HepG2 (cell line): ENCODE measurements around the gene UST. TPM values are rescaled to one million over a fixed set of nuclear protein-coding genes. Genes with fewer than 3 reads are reported as not detected.
"Not testable (repeated sequence)": the region's sequence is repeated elsewhere in the genome, so short reads cannot be mapped to it uniquely, and the experiment has no call there.

Experiments used
- ATAC-seq: fragments of 200-7000 bp; cut with Tn5 transposase; 3 replicates; pipeline ENCODE4 v1.9.1; 2020; ENCODE audit warnings: mild to moderate bottlenecking, moderate library complexity
- BruUV-seq: library from RNA; stranded (reverse); fragments of 400-500 nt; replicated peaks from 2 replicates; lab custom pipeline; 2021; lab: Mats Ljungman, UMichigan
- CTCF ChIA-PET: fragments of 300-600 bp; formaldehyde crosslinking; extraction: SDS; loops from one replicate; lab custom pipeline; 2021; ENCODE audit warnings: low total read pairs, inconsistent platforms, low intra/inter-chr PET ratio; lab: Yijun Ruan, JAX
- POLR2A ChIA-PET: fragments of 350-600 bp; sonication (Branson Sonifier 250); formaldehyde crosslinking; loops from one replicate; lab custom pipeline; 2020; ENCODE audit warnings: antibody characterized with exemption, inconsistent platforms; lab: Yijun Ruan, JAX
- DNase-seq: peaks from one replicate; pipeline ENCODE4 v3.0.0-alpha.2; 2015; ENCODE audit warnings: low spot score
- FAIRE-seq: peaks from 3 replicates; lab custom pipeline; 2011; peaks lifted over from hg19 to GRCh38; lab: Jason Lieb, UNC
- H2AFZ ChIP-seq: one replicate; pipeline ENCODE4 v1.6.1; 2011; ENCODE audit warnings: low read length, inconsistent platforms
- H3K27ac ChIP-seq: fragments of 300-600 bp; 3 replicates; pipeline ENCODE4 v1.8.0; 2011; ENCODE audit warnings: mixed run types, mild to moderate bottlenecking, mixed read lengths, low read length, inconsistent platforms; ENCODE audit not compliant: insufficient read depth; ENCODE audit errors: extremely low read length
- H3K27me3 ChIP-seq, 2 experiments: fragments of 200-600 bp in 1 of 2; 2 replicates in 1 of 2; 3 replicates in 1 of 2; pipeline versions ENCODE4 v1.6.0 to v1.8.0; 2011; ENCODE audit warnings: low read length in 2 of 2, mild to moderate bottlenecking in 2 of 2, moderate library complexity in 2 of 2, inconsistent platforms in 1 of 2; ENCODE audit not compliant: insufficient read depth in 2 of 2, control insufficient read depth in 1 of 2
- H3K36me3 ChIP-seq, 2 experiments: fragments of 200-600 bp in 1 of 2; replicated peaks in 1 of 2; 2 replicates in 1 of 2; 3 replicates in 1 of 2; pipeline versions ENCODE4 v1.5.1 to v1.8.0; 2011; ENCODE audit warnings: low read length in 2 of 2, inconsistent platforms in 1 of 2; ENCODE audit not compliant: insufficient read depth in 2 of 2, control insufficient read depth in 1 of 2
- H3K4me1 ChIP-seq: 2 replicates; pipeline ENCODE4 v1.5.1; 2012; ENCODE audit warnings: low read length, inconsistent platforms; ENCODE audit not compliant: insufficient read depth
- H3K4me2 ChIP-seq: 2 replicates; pipeline ENCODE4 v1.6.0; 2011; ENCODE audit warnings: low read depth, low read length, inconsistent platforms
- H3K4me3 ChIP-seq, 3 experiments: fragments of 200-600 bp in 1 of 3; sonication (generic), shearing (Covaris generic) in 1 of 3; replicated peaks in 1 of 3; 2 replicates each; pipeline ENCODE4 v1.5.1; 2011 to 2016; ENCODE audit warnings: low read length in 3 of 3, inconsistent platforms in 2 of 3, low read depth in 2 of 3, mild to moderate bottlenecking in 2 of 3, control low read depth in 1 of 3, mixed read lengths in 1 of 3; ENCODE audit not compliant: insufficient read depth in 1 of 3
- H3K79me2 ChIP-seq: one replicate; pipeline ENCODE4 v1.6.1; 2011; ENCODE audit warnings: low read length, inconsistent platforms; ENCODE audit not compliant: insufficient read depth
- H3K9ac ChIP-seq: 2 replicates; pipeline ENCODE4 v1.6.0; 2011; ENCODE audit warnings: mild to moderate bottlenecking, low read depth, low read length, inconsistent platforms; ENCODE audit not compliant: insufficient read depth
- H3K9me3 ChIP-seq: 2 replicates; pipeline ENCODE4 v1.5.1; 2012; ENCODE audit warnings: mild to moderate bottlenecking, low read length
- H4K20me1 ChIP-seq: 2 replicates; pipeline ENCODE4 v1.6.0; 2011; ENCODE audit warnings: inconsistent platforms, mild to moderate bottlenecking, low read length, moderate library complexity; ENCODE audit not compliant: insufficient read depth
- AGO2 ChIP-seq: fragments of 200-400 bp; formaldehyde crosslinking; optimal IDR thresholded peaks from 2 replicates; pipeline ENCODE3; 2017; ENCODE audit warnings: mild to moderate bottlenecking, low read depth, low read length, moderate library complexity
- GATA4 ChIP-seq: sonication (generic); IDR thresholded peaks from 2 replicates; pipeline ENCODE4 v1.6.1; 2016; ENCODE audit warnings: antibody characterized with exemption, low read depth, borderline replicate concordance
- JDP2 ChIP-seq: sonication (generic); formaldehyde crosslinking; IDR thresholded peaks from 2 replicates; pipeline ENCODE4 v1.8.1; 2022; ENCODE audit warnings: missing genetic modification reagents, borderline replicate concordance
- MAFF ChIP-seq: IDR thresholded peaks from 2 replicates; pipeline ENCODE4 v1.6.1; 2011; ENCODE audit warnings: low read depth, low read length, improper control_type of control experiment
- MAFK ChIP-seq, 2 experiments: IDR thresholded peaks in 1 of 2; conservative IDR thresholded peaks in 1 of 2; 2 replicates each; pipeline ENCODE4 v1.6.1; 2011; ENCODE audit warnings: improper control_type of control experiment in 2 of 2, low read length in 2 of 2
- MED1 ChIP-seq: sonication (generic); formaldehyde crosslinking; IDR thresholded peaks from 2 replicates; pipeline ENCODE4 v1.4.0; 2020; ENCODE audit warnings: missing genetic modification reagents
- NFKB2 ChIP-seq: sonication (generic); formaldehyde crosslinking; IDR thresholded peaks from 2 replicates; pipeline ENCODE4 v1.4.0; 2020; ENCODE audit warnings: missing genetic modification reagents, borderline replicate concordance
- POLR2A ChIP-seq, 2 experiments: IDR thresholded peaks; 2 replicates each; pipeline ENCODE4 v1.6.1; 2011; ENCODE audit warnings: low read depth in 2 of 2, low read length in 2 of 2, mild to moderate bottlenecking in 1 of 2, moderate library complexity in 1 of 2; ENCODE audit not compliant: insufficient read depth in 1 of 2
- SIX4 ChIP-seq: sonication (generic); formaldehyde crosslinking; IDR thresholded peaks from 2 replicates; pipeline ENCODE4 v1.4.0; 2020; ENCODE audit warnings: missing genetic modification reagents
- TMF1 ChIP-seq: sonication (generic); formaldehyde crosslinking; IDR thresholded peaks from 2 replicates; pipeline ENCODE4 v1.8.1; 2022; ENCODE audit warnings: low read depth, missing genetic modification reagents
- WIZ ChIP-seq: sonication (generic); formaldehyde crosslinking; IDR thresholded peaks from 2 replicates; pipeline ENCODE4 v1.5.1; 2020; ENCODE audit warnings: mild to moderate bottlenecking, missing genetic modification reagents
- XRCC5 ChIP-seq: fragments of 200-400 bp; formaldehyde crosslinking; optimal IDR thresholded peaks from 2 replicates; pipeline ENCODE3; 2017; ENCODE audit warnings: mild to moderate bottlenecking, low read length
- ZKSCAN1 ChIP-seq: fragments of 150-350 bp; IDR thresholded peaks from 2 replicates; pipeline ENCODE4 v1.6.1; 2014; ENCODE audit warnings: low read length
- ZMAT3 ChIP-seq: sonication (generic); formaldehyde crosslinking; conservative IDR thresholded peaks from 2 replicates; pipeline ENCODE4 v1.7.0; 2021; ENCODE audit warnings: missing genetic modification reagents
- ZNF121 ChIP-seq: sonication (generic); formaldehyde crosslinking; IDR thresholded peaks from 2 replicates; pipeline ENCODE4 v1.5.0; 2020; ENCODE audit warnings: mild to moderate bottlenecking, missing genetic modification reagents
- ZNF615 ChIP-seq: sonication (generic); formaldehyde crosslinking; IDR thresholded peaks from 2 replicates; pipeline ENCODE4 v1.5.0; 2020; ENCODE audit warnings: mild to moderate bottlenecking, missing genetic modification reagents, borderline replicate concordance
- ZNF672 ChIP-seq: sonication (generic); formaldehyde crosslinking; IDR thresholded peaks from 2 replicates; pipeline ENCODE4 v1.8.1; 2022; ENCODE audit warnings: missing genetic modification reagents
- WGBS: methylation state at CpG from one replicate; pipeline ENCODE4 v1.1.6; 2017; ENCODE audit warnings: low lambda C conversion rate; 5-methylcytosine and 5-hydroxymethylcytosine counted together
- in situ Hi-C: cut with HindIII; loops from 2 replicates; pipeline ENCODE4 v1.10.0; 2017; ENCODE audit warnings: low pct_unique_long_range_greater_than_20kb; ENCODE audit not compliant: extremely low pct_ligation_motif_present
- intact Hi-C: fragments of 100-400 bp; cut with micrococcal nuclease; formaldehyde crosslinking; loops from one replicate; pipeline ENCODE4 v1.10.0; 2022; ENCODE audit not compliant: unreplicated experiment
- polyA plus RNA-seq, 8 experiments: library from polyadenylated mRNA; depleted of rRNA in 3 of 8; stranded (reverse) in 7 of 8; unstranded in 1 of 8; fragments of >200 nt; fragmentation: Illumina TruSeq in 4 of 8; extraction: Trizol in 4 of 8; gene quantifications; 2 replicates each; pipeline versions ENCODE4 v1.2.1 to v1.2.3, GENCODE V29; 2011 to 2016; ENCODE audit warnings: low read depth in 4 of 8, missing spikeins in 1 of 8, mixed read lengths in 1 of 8; ENCODE audit not compliant: insufficient read depth in 1 of 8
- total RNA-seq, 5 experiments: library from RNA; depleted of rRNA; stranded (reverse); fragments of >200 nt; fragmentation: Illumina TruSeq; extraction: Trizol; gene quantifications; 2 replicates each; pipeline ENCODE4 v1.2.3, GENCODE V29; 2016; ENCODE audit warnings: low read depth in 1 of 5
- TF ChIP-seq, protein P1 (sequence below): sonication (generic); formaldehyde crosslinking; conservative IDR thresholded peaks from 2 replicates; pipeline ENCODE4 v1.4.0; 2020; ENCODE audit warnings: missing genetic modification reagents

The UST gene
- total and polyA plus RNA-seq, 2 of the 13 experiments (the other 11 are each of a cell fraction or from before 2014, with no cell fraction given), result 0.27 TPM; not detected in 1

DNA sequence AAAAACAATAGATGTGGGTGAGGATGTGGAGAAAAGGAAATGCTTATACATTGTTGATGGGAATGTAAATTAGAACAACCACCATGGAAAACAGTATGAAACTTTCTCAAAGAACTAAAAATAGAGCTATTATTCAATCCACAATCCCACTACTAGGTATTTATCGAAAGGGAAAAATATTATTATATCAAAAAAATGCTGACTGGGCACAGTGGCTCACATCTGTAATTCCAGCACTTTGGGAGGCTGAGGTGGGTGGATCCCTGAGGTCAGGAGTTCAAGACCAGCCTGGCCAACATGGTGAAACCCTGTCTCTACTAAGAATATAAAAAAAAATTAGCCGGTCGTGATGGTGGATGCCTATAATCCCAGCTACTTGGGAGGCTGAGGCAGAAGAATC is 357.1 kb downstream of the UST start:
- H3K4me1 ChIP-seq, CTCF ChIA-PET, H3K27me3 ChIP-seq, POLR2A ChIA-PET, H3K4me3 ChIP-seq, H4K20me1 ChIP-seq, H3K4me2 ChIP-seq, H3K9me3 ChIP-seq, H2AFZ ChIP-seq, H3K27ac ChIP-seq, ATAC-seq, in situ Hi-C loops, BruUV-seq, DNase-seq, H3K79me2 ChIP-seq, H3K36me3 ChIP-seq, intact Hi-C loops, H3K9ac ChIP-seq, FAIRE-seq: not testable (repeated sequence)
- TF ChIP-seq MAFF, result peak; percentile 81
- peak; percentile 74 to 87 for TF ChIP-seq MAFK (conservative IDR thresholded peaks at IDR 0.05 in 1 of 2, IDR thresholded peaks at IDR 0.05 in 1 of 2; ENCODE audit: low read length in 2 of 2)
- 63% methylated on average over 3 of the region's 3 CpGs for WGBS

DNA sequence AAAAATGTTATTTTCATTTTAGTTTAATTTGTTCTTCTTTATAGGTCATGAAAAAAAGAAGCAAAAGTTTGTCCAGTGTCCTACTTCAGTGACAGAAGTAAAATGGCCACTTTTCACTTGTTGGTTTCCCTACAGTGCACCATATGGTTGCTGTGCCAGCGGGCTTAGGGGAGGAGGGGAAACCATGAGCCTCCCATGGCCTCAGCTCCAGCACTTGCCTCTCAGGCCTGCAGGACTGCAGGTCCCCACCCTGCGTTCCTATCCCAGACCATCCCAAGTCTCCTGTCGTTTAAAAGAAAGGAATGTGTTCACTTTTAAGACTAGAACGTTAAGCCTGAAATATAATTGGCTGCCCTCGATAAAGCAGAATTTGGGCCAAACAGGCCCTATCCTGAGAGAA is 360.7 kb downstream of the UST start:
- Histone ChIP-seq H3K4me2 (no peak overlapping the region), H3K27me3 (peaks cover 0 to 4% of the 10 kb centered on the region in 2 experiments; a peak in 2 of 5 replicates), H3K9ac (no peak overlapping the region), H3K36me3 (no peaks in the 10 kb centered on the region), H3K9me3 (no peaks in the 10 kb centered on the region), H3K4me1 (no peaks in the 10 kb centered on the region), H4K20me1 (no peaks in the 10 kb centered on the region), H3K27ac (no peak overlapping the region), H2AFZ (no peak overlapping the region), H3K4me3 (no peak overlapping the region), H3K79me2 (no peaks in the 10 kb centered on the region)
- ChIA-PET POLR2A (no interaction called here), CTCF (no interaction called here)
- in situ Hi-C loops (no loop called here), intact Hi-C loops (no loop called here)
- ATAC-seq, result 0 out of 3 replicates have a peak, but pooled peaks have one; percentile 31
- BruUV-seq, result no TSS peak
- 41% methylated on average over 5 of the region's 5 CpGs for WGBS
- no peak for FAIRE-seq
- no peak for DNase-seq
- no peak for TF ChIP-seq MED1 (CRISPR knock-in tag)
- no peak for TF ChIP-seq NFKB2
- no peak for TF ChIP-seq ZKSCAN1
- TF ChIP-seq ZNF615 (CRISPR knock-in tag), result no peak
- TF ChIP-seq, protein P1, sequence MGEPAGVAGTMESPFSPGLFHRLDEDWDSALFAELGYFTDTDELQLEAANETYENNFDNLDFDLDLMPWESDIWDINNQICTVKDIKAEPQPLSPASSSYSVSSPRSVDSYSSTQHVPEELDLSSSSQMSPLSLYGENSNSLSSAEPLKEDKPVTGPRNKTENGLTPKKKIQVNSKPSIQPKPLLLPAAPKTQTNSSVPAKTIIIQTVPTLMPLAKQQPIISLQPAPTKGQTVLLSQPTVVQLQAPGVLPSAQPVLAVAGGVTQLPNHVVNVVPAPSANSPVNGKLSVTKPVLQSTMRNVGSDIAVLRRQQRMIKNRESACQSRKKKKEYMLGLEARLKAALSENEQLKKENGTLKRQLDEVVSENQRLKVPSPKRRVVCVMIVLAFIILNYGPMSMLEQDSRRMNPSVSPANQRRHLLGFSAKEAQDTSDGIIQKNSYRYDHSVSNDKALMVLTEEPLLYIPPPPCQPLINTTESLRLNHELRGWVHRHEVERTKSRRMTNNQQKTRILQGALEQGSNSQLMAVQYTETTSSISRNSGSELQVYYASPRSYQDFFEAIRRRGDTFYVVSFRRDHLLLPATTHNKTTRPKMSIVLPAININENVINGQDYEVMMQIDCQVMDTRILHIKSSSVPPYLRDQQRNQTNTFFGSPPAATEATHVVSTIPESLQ, result no peak
- TF ChIP-seq TMF1 (CRISPR knock-in tag), result no peak
- TF ChIP-seq XRCC5, result no peak
- no peak for TF ChIP-seq MAFF
- TF ChIP-seq GATA4, result no peak
- TF ChIP-seq AGO2, result no peak
- no peak for TF ChIP-seq SIX4
- no peak for TF ChIP-seq ZNF672 (CRISPR knock-in tag)
- TF ChIP-seq ZMAT3, result no peak
- no peak for TF ChIP-seq JDP2 (CRISPR knock-in tag)
- no peak for TF ChIP-seq WIZ
- no peak for TF ChIP-seq ZNF121
- no peak for TF ChIP-seq POLR2A (IDR thresholded peaks at IDR 0.05; ENCODE audit: insufficient read depth in 1 of 2, low read depth in 2 of 2, low read length in 2 of 2)
